Skeletal muscle tissue (tissue), 4 donors: ENCODE measurements around the gene PRKCE. TPM values are rescaled to one million over a fixed set of nuclear protein-coding genes. Genes with fewer than 3 reads are reported as not detected.

Experiments
- H3K27ac ChIP-seq: one replicate; pipeline ENCODE4 v1.7.0; 2013; ENCODE audit warnings: mild to moderate bottlenecking, low read depth, low read length, inconsistent platforms
- H3K27me3 ChIP-seq, 3 donors: one replicate each; pipeline ENCODE4 v1.7.0; 2013; ENCODE audit warnings: low read length in 3 of 3; ENCODE audit not compliant: control insufficient read depth in 3 of 3, insufficient read depth in 3 of 3
- H3K36me3 ChIP-seq, 3 donors: one replicate each; pipeline ENCODE4 v1.7.0; 2013; ENCODE audit warnings: low read length in 3 of 3; ENCODE audit not compliant: control insufficient read depth in 3 of 3, insufficient read depth in 3 of 3
- H3K4me1 ChIP-seq, 3 donors: one replicate each; pipeline ENCODE4 v1.7.0; 2013; ENCODE audit warnings: low read length in 3 of 3, mild to moderate bottlenecking in 3 of 3; ENCODE audit not compliant: control insufficient read depth in 3 of 3, insufficient read depth in 3 of 3
- H3K4me3 ChIP-seq, 3 donors: one replicate each; pipeline ENCODE4 v1.7.0; 2013; ENCODE audit warnings: low read length in 3 of 3
- H3K9ac ChIP-seq, 3 donors: one replicate each; pipeline ENCODE4 v1.7.0; 2013; ENCODE audit warnings: low read length in 3 of 3, mild to moderate bottlenecking in 3 of 3, moderate library complexity in 2 of 3, low read depth in 1 of 3
- H3K9me3 ChIP-seq, 3 donors: one replicate each; pipeline ENCODE4 v1.7.0; 2013; ENCODE audit warnings: low read length in 3 of 3; ENCODE audit not compliant: control insufficient read depth in 3 of 3
- total RNA-seq: library from RNA; depleted of rRNA; stranded (reverse); fragments of >200 nt; gene quantifications from one replicate; pipeline ENCODE4 v1.2.3, GENCODE V29; 2014
- donor health status: Osteomylitis.

Gene PRKCE
- total RNA-seq, 1 donor from 2014 or later: 9.4 TPM

GRCh38 chr2:45818591-45818990 is 167.1 kb downstream of the PRKCE start:
- H3K9me3 ChIP-seq: no peaks in the 10 kb centered on the region
- H3K9ac ChIP-seq: no peak overlapping the region

GRCh38 chr2:45820048-45820447 is 168.6 kb downstream of the PRKCE start:
- no peaks in the 10 kb centered on the region for H3K36me3 ChIP-seq
- no peak overlapping the region for H3K4me3 ChIP-seq
- H3K9me3 ChIP-seq: no peaks in the 10 kb centered on the region
- H3K27me3 ChIP-seq: no peaks in the 10 kb centered on the region
- H3K27ac ChIP-seq: no peak overlapping the region
- no peak overlapping the region for H3K9ac ChIP-seq
- peaks cover 28 to 34% (median 31%) of the 10 kb centered on the region in 3 donors for H3K4me1 ChIP-seq

More at GRCh38 chr2:45818591-45818990, 167.1 kb downstream of the PRKCE start:
- H3K36me3 ChIP-seq: no peaks in the 10 kb centered on the region
- no peak overlapping the region for H3K4me3 ChIP-seq
- no peak overlapping the region for H3K27ac ChIP-seq
- no peaks in the 10 kb centered on the region for H3K27me3 ChIP-seq
- peaks cover 35 to 36% (median 36%) of the 10 kb centered on the region in 3 donors for H3K4me1 ChIP-seq

GRCh38 chr2:45821558-45822271 is 170.2 kb downstream of the PRKCE start:
- Histone ChIP-seq H3K9ac (peak overlapping the region in 2 of 3 donors; percentile 10 to 45), H3K36me3 (no peaks in the 10 kb centered on the region), H3K4me1 (peaks cover 23 to 38% (median 34%) of the 10 kb centered on the region in 3 donors), H3K27ac (no peak overlapping the region), H3K4me3 (no peak overlapping the region), H3K9me3 (no peaks in the 10 kb centered on the region), H3K27me3 (no peaks in the 10 kb centered on the region)

- H3K4me1 ChIP-seq: peaks cover 27 to 43% (median 40%) of the 10 kb centered on the region in 3 donors
- peak overlapping the region in 2 of 3 donors; percentile 10 to 16 for H3K9ac ChIP-seq
- no peaks in the 10 kb centered on the region for H3K27me3 ChIP-seq
- no peaks in the 10 kb centered on the region for H3K36me3 ChIP-seq
- no peak overlapping the region for H3K4me3 ChIP-seq
- no peaks in the 10 kb centered on the region for H3K9me3 ChIP-seq
- H3K27ac ChIP-seq: no peak overlapping the region
Observed at GRCh38 chr2:45822272-45822630, 170.8 kb downstream of the PRKCE start.

DNA sequence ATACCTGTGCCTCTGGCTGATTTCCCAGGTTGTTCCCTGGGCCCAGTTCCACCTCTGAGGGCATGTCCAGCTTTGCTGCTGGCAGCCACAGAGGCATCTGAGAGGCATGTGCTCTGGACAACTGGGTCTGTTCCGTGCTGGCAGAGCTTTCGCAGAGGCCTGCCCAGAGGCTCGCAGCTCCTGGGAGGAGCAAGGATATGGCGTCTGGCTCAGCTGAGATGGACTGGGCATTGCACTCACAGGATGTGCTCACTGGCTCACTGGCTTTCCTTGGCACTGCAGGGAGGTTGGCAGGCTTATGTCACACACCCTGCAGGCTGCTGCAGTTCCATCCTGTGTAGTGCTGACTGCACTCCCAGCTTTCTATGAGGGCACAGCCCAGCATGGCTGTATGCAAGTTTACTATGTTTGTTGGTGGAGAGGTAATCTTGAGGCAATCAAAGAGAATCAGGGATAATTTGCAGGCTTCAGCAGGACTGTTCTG is 172.3 kb downstream of the PRKCE start:
- Histone ChIP-seq H3K9me3 (no peaks in the 10 kb centered on the region), H3K9ac (peak overlapping the region in 1 of 3 donors; percentile 20), H3K36me3 (no peaks in the 10 kb centered on the region), H3K27me3 (no peaks in the 10 kb centered on the region), H3K4me3 (no peak overlapping the region), H3K4me1 (peaks cover 27 to 44% (median 40%) of the 10 kb centered on the region in 3 donors), H3K27ac (peak overlapping the region; percentile 42)

DNA sequence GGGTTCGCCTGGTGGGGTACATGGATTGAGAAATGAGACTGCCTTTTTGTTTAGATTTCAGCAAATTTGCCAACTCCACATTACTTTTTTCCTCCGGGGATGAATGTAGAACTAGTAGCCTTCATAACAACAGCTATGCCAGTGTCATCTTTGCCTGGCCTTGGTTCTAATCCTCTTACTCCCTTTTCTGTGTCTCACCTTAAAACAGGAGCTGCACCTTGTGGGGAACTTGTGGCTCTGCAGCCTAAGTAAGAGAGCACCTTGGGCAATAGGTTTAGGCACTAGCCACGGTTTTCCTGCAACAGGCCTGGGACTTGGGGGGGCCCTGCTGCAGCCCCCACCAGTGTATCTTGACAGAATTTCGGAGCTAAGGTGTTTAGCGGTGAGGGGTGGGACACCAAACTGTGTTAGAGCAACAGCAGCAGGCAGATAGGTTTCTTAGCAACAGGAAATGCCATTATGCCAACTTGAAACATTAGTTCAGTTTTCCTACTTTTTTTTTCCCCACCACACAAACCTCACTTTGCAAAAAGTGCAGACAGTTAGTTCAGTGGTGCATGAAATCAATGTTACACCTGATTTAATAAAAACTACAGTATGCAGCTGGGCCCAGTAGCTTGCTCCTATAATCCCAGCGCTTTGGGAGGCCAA is 173.7 kb downstream of the PRKCE start:
- no peaks in the 10 kb centered on the region for H3K9me3 ChIP-seq
- peaks cover 27 to 44% (median 40%) of the 10 kb centered on the region in 3 donors for H3K4me1 ChIP-seq
- H3K36me3 ChIP-seq: no peaks in the 10 kb centered on the region
- H3K27me3 ChIP-seq: no peaks in the 10 kb centered on the region
- H3K9ac ChIP-seq: no peak overlapping the region
- no peak overlapping the region for H3K4me3 ChIP-seq
- no peak overlapping the region for H3K27ac ChIP-seq

GRCh38 chr2:45826460-45826859 is 175.0 kb downstream of the PRKCE start:
- no peaks in the 10 kb centered on the region for H3K36me3 ChIP-seq
- H3K4me3 ChIP-seq: no peak overlapping the region
- H3K9ac ChIP-seq: no peak overlapping the region
- peaks cover 27 to 40% (median 37%) of the 10 kb centered on the region in 3 donors for H3K4me1 ChIP-seq
- H3K27ac ChIP-seq: no peak overlapping the region
- no peaks in the 10 kb centered on the region for H3K27me3 ChIP-seq
- H3K9me3 ChIP-seq: peaks cover 0 to 4% (median 4%) of the 10 kb centered on the region in 3 donors

DNA sequence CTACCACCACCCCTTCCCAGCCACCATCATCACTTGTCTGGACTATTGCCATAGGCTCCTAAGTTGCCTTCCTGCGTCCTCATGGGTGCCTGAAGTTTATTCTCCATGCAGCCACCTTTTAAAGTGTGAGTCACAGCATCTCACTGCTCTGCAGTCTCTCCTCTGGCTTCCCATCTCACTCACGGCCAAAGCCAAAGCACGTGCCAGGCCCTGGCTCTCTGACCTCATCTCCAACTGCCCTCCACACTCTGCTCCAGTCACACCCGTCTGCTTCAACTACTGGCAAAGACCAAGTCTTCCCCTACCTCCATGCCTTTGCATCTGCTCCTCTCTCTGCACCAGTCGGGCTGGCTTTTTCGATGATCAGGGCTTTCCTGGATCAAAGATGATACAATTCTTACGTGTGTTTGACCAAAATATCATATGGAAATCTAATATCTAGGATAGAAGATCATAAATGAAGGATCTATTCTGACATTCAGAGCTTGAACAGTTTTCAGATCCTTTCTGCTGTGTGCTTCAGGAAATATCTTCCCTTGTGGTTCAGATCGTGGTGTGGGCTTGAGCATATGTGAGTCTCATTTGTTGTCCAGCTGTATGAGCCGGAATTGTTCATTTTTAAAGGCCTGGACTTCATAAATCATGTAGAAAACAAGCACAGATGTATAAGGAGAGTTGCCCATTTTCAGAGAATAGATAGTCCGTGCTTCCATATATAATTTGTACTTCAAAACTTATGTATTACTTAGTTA is 175.6 kb downstream of the PRKCE start:
- Histone ChIP-seq H3K4me1 (peaks cover 22 to 34% (median 31%) of the 10 kb centered on the region in 3 donors), H3K4me3 (no peak overlapping the region), H3K9ac (no peak overlapping the region), H3K27ac (peak overlapping the region; percentile 8), H3K27me3 (no peaks in the 10 kb centered on the region), H3K9me3 (peaks cover 0 to 4% (median 4%) of the 10 kb centered on the region in 3 donors), H3K36me3 (no peaks in the 10 kb centered on the region)

GRCh38 chr2:45830322-45830721 is 178.8 kb downstream of the PRKCE start:
- H3K9me3 ChIP-seq: peaks cover 0 to 4% (median 4%) of the 10 kb centered on the region in 3 donors
- no peak overlapping the region for H3K9ac ChIP-seq

More at GRCh38 chr2:45830322-45830721, 178.8 kb downstream of the PRKCE start:
- H3K36me3 ChIP-seq: no peaks in the 10 kb centered on the region
- peaks cover 6 to 10% (median 9%) of the 10 kb centered on the region in 3 donors for H3K4me1 ChIP-seq
- H3K27ac ChIP-seq: no peak overlapping the region
- H3K27me3 ChIP-seq: no peaks in the 10 kb centered on the region
- no peak overlapping the region for H3K4me3 ChIP-seq
